GM23248 (cell line): ENCODE data around the gene TULP3. TPM values are rescaled to one million over a fixed set of nuclear protein-coding genes. Genes with fewer than 3 reads are reported as not detected.

Experiments
- DNase-seq: peaks from one replicate; pipeline ENCODE4 v3.0.0-alpha.2; 2015
- H2AFZ ChIP-seq: fragments of 200-600 bp; sonication (generic); 2 replicates; pipeline ENCODE4 v1.6.1; 2016; ENCODE audit warnings: antibody characterized with exemption
- H3F3A ChIP-seq: fragments of 200-600 bp; sonication (generic); 2 replicates; pipeline ENCODE4 v1.6.1; 2016; ENCODE audit warnings: mild to moderate bottlenecking, antibody characterized with exemption, mixed run types; ENCODE audit not compliant: insufficient read depth
- H3K27ac ChIP-seq: fragments of 200-600 bp; sonication (generic); 2 replicates; pipeline ENCODE4 v1.5.1; 2016; ENCODE audit warnings: mild to moderate bottlenecking
- H3K27me3 ChIP-seq: fragments of 200-600 bp; sonication (generic); replicated peaks from 2 replicates; pipeline ENCODE4 v1.6.1; 2016; ENCODE audit warnings: mild to moderate bottlenecking; ENCODE audit not compliant: insufficient read depth
- H3K36me3 ChIP-seq: fragments of 200-600 bp; sonication (generic); 2 replicates; pipeline ENCODE4 v1.6.1; 2016; ENCODE audit warnings: low read depth, mild to moderate bottlenecking
- H3K4me1 ChIP-seq: fragments of 200-600 bp; sonication (generic); 2 replicates; pipeline ENCODE4 v1.6.1; 2016; ENCODE audit warnings: mild to moderate bottlenecking; ENCODE audit not compliant: insufficient read depth
- H3K4me2 ChIP-seq: fragments of 200-600 bp; sonication (generic); one replicate; pipeline ENCODE4 v1.6.1; 2016; ENCODE audit warnings: mild to moderate bottlenecking; ENCODE audit not compliant: unreplicated experiment
- H3K4me3 ChIP-seq: fragments of 200-600 bp; sonication (generic); 2 replicates; pipeline ENCODE4 v1.5.1; 2016; ENCODE audit warnings: mild to moderate bottlenecking
- H3K79me2 ChIP-seq: fragments of 200-600 bp; sonication (generic); 2 replicates; pipeline ENCODE4 v1.6.1; 2016; ENCODE audit warnings: mild to moderate bottlenecking; ENCODE audit not compliant: insufficient read depth
- H3K9ac ChIP-seq: fragments of 200-600 bp; sonication (generic); 2 replicates; pipeline ENCODE4 v1.6.1; 2016; ENCODE audit warnings: mild to moderate bottlenecking
- H3K9me2 ChIP-seq: fragments of 200-600 bp; sonication (generic); 2 replicates; pipeline ENCODE4 v1.6.1; 2016; ENCODE audit warnings: mixed run types, mild to moderate bottlenecking, moderate library complexity; ENCODE audit not compliant: insufficient read depth
- H3K9me3 ChIP-seq: fragments of 200-600 bp; sonication (generic); one replicate; pipeline ENCODE4 v1.6.1; 2017; ENCODE audit warnings: low read depth
- H4K20me1 ChIP-seq: fragments of 200-600 bp; sonication (generic); 2 replicates; pipeline ENCODE4 v1.6.0; 2016; ENCODE audit not compliant: insufficient read depth
- EZH2 ChIP-seq: fragments of 200-600 bp; sonication (generic); IDR thresholded peaks from 2 replicates; pipeline ENCODE4 v1.6.1; 2018; ENCODE audit warnings: antibody characterized with exemption, mild to moderate bottlenecking; ENCODE audit not compliant: insufficient read depth, poor library complexity, severe bottlenecking
- EZH2phosphoT487 ChIP-seq: fragments of 200-600 bp; sonication (generic); IDR thresholded peaks from 2 replicates; pipeline ENCODE4 v1.6.1; 2018; ENCODE audit warnings: antibody characterized with exemption, moderate library complexity, mild to moderate bottlenecking, low read depth; ENCODE audit not compliant: insufficient read depth
- WGBS, 2 experiments: methylation state at CpG; one replicate each; pipeline ENCODE4 v1.1.6; 2015 to 2017; ENCODE audit warnings: low lambda C conversion rate in 2 of 2, low coverage in 1 of 2; ENCODE audit errors: missing lambda C conversion rate in 2 of 2; 5-methylcytosine and 5-hydroxymethylcytosine counted together
- in situ Hi-C: fragments of 300-500 bp; cut with MboI; formaldehyde crosslinking; loops from 2 replicates; pipeline ENCODE4 v1.15.0; 2020
- polyA plus RNA-seq: library from polyadenylated mRNA; unstranded; fragments of >200 nt; fragmentation: Nextera tagmentation; extraction: Ambion mirVana; gene quantifications from 2 replicates; pipeline ENCODE4 v1.2.1, GENCODE V29; 2016
- total RNA-seq: library from RNA; depleted of rRNA; stranded (reverse); fragments of >200 nt; shearing (Covaris generic); gene quantifications from 2 replicates; pipeline ENCODE4 v1.2.3, GENCODE V29; 2014

Gene TULP3
- total and polyA plus RNA-seq, 2 experiments from 2014 or later: 42.6 to 47.0 TPM

DNA sequence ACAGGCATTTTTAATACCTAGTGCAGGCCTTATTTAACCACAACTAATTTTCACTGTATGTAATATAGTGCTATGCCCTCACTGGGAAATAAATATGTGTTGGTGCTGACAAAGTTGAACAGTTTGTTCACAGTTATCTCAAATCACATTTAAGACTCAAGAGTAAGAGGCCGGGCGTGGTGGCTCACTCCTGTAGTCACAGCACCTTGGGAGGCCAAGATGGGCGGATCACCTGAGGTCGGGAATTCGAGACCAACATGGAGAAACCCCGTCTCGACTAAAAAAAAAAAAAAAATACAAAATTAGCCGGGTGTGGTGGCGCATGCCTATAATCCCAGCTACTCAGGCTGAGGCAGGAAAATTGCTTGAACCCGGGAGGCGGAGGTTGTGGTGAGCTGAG is 45.6 kb downstream of the TULP3 start:
- Histone ChIP-seq H3K4me1 (no peaks in the 10 kb centered on the region), H3K79me2 (no peaks in the 10 kb centered on the region), H3F3A (peaks cover 4% of the 10 kb centered on the region), H3K27me3 (no peaks in the 10 kb centered on the region), H4K20me1 (no peaks in the 10 kb centered on the region), H3K27ac (no peak overlapping the region), H3K9ac (no peak overlapping the region), H3K4me2 (no peak overlapping the region), H2AFZ (no peak overlapping the region), H3K9me2 (no peaks in the 10 kb centered on the region), H3K9me3 (no peaks in the 10 kb centered on the region), H3K4me3 (no peak overlapping the region), H3K36me3 (peaks cover 58% of the 10 kb centered on the region)
- in situ Hi-C loops: no loop called here
- WGBS, 2 experiments: 91 to 92% methylated on average over 11 of the region's 11 CpGs
- no peak for DNase-seq
- no peak for TF ChIP-seq EZH2phosphoT487
- no peak for TF ChIP-seq EZH2

- TF ChIP-seq EZH2 (no peak), EZH2phosphoT487 (no peak)
- Histone ChIP-seq H3K27me3 (no peaks in the 10 kb centered on the region), H3K9me3 (no peaks in the 10 kb centered on the region), H3K27ac (no peak overlapping the region), H4K20me1 (no peaks in the 10 kb centered on the region), H3K9ac (no peak overlapping the region), H3K4me2 (no peak overlapping the region), H3K4me3 (no peak overlapping the region), H3K9me2 (no peaks in the 10 kb centered on the region), H2AFZ (no peak overlapping the region), H3K4me1 (no peaks in the 10 kb centered on the region), H3K36me3 (peaks cover 50% of the 10 kb centered on the region), H3F3A (peaks cover 4% of the 10 kb centered on the region), H3K79me2 (no peaks in the 10 kb centered on the region)
- in situ Hi-C loops: no loop called here
- 65 to 69% methylated on average over 3 of the region's 3 CpGs for WGBS, 2 experiments
- no peak for DNase-seq
Observed at GRCh38 chr12:2937500-2937899, 46.8 kb downstream of the TULP3 start.

DNA sequence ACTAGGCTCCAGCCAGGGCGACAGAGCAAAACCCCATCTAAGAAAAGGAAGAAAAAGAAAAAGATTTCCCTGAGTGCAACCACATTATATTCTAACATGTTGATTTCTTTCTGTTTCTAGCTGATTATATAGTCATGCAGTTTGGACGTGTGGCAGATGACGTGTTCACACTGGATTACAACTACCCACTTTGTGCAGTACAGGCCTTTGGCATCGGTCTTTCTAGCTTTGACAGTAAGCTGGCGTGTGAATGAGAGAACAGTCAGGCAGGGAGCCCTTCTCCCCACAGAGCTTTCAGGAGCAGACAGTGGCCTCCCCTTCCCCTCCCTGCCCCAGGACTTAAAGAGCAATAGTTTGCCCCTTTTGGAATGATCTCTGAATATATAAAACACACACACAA is 48.5 kb downstream of the TULP3 start:
- Histone ChIP-seq H3K27ac (no peak overlapping the region), H3K9me3 (no peaks in the 10 kb centered on the region), H3K9ac (no peak overlapping the region), H3F3A (peaks cover 7% of the 10 kb centered on the region), H3K9me2 (no peaks in the 10 kb centered on the region), H3K4me1 (no peaks in the 10 kb centered on the region), H2AFZ (no peak overlapping the region), H3K79me2 (no peaks in the 10 kb centered on the region), H3K4me2 (no peak overlapping the region), H3K36me3 (peaks cover 42% of the 10 kb centered on the region), H3K4me3 (no peak overlapping the region), H3K27me3 (no peaks in the 10 kb centered on the region), H4K20me1 (no peaks in the 10 kb centered on the region)
- in situ Hi-C loops: no loop called here
- TF ChIP-seq EZH2 (no peak), EZH2phosphoT487 (no peak)
- no peak for DNase-seq
- 91 to 96% methylated on average over 5 of the region's 5 CpGs for WGBS, 2 experiments

GRCh38 chr12:2940564-2940963 is 49.9 kb downstream of the TULP3 start:
- Histone ChIP-seq H3K79me2 (no peaks in the 10 kb centered on the region), H4K20me1 (no peaks in the 10 kb centered on the region), H3K36me3 (peaks cover 28% of the 10 kb centered on the region), H3K9me2 (no peaks in the 10 kb centered on the region), H2AFZ (no peak overlapping the region), H3F3A (peaks cover 7% of the 10 kb centered on the region), H3K9me3 (no peaks in the 10 kb centered on the region), H3K27me3 (no peaks in the 10 kb centered on the region), H3K27ac (no peak overlapping the region), H3K9ac (no peak overlapping the region), H3K4me1 (no peaks in the 10 kb centered on the region), H3K4me3 (no peak overlapping the region), H3K4me2 (no peak overlapping the region)
- DNase-seq: no peak
- 61 to 67% methylated on average over 10 of the region's 10 CpGs for WGBS, 2 experiments
- TF ChIP-seq EZH2phosphoT487: no peak
- TF ChIP-seq EZH2: no peak
- in situ Hi-C loops: no loop called here

- H3K9me3 ChIP-seq: no peaks in the 10 kb centered on the region
- peaks cover 7% of the 10 kb centered on the region for H3F3A ChIP-seq
- no peaks in the 10 kb centered on the region for H3K4me1 ChIP-seq
- H3K9ac ChIP-seq: no peak overlapping the region
- no peaks in the 10 kb centered on the region for H3K9me2 ChIP-seq
- TF ChIP-seq EZH2phosphoT487 (no peak), EZH2 (no peak)
- H3K4me3 ChIP-seq: no peak overlapping the region
- WGBS, 2 experiments: 82 to 86% methylated on average over 8 of the region's 8 CpGs
- no peaks in the 10 kb centered on the region for H4K20me1 ChIP-seq
- H3K36me3 ChIP-seq: peaks cover 26% of the 10 kb centered on the region
- in situ Hi-C loops: no loop called here
- no peaks in the 10 kb centered on the region for H3K27me3 ChIP-seq
- no peak overlapping the region for H3K27ac ChIP-seq
- H3K4me2 ChIP-seq: no peak overlapping the region
- H3K79me2 ChIP-seq: no peaks in the 10 kb centered on the region
- DNase-seq: no peak
- H2AFZ ChIP-seq: no peak overlapping the region
Observed at GRCh38 chr12:2941524-2941923, 50.8 kb downstream of the TULP3 start.
